ENCODE measurements around the gene PRKN. TPM values are rescaled to one million over a fixed set of nuclear protein-coding genes. Genes with fewer than 3 reads are reported as not detected.

The PRKN gene
- total and polyA plus RNA-seq, 5 experiments from 2014 or later = 2.2 to 5.6 (median 3.5) TPM

DNA sequence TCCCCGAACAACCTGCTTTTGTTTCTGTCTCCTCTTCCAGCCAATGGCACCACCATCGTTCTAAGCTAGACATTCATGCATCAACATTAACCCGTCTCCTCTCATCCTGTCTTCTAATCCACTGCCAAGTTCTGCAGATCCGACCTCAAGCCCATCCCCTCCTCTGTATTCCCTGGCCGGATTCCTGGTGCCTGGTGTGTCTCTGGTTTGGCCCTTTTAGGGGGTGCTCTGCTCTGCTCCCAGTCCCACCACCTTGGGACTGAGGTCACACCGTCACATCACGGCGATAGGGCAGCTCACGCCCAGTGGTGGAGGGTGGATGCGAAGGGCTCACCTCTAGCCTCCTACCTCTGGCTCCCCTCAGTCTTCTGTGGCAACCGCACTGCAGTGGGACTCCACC lies 1351.2 kb downstream of the PRKN start:
- H3K9me3 Mint-ChIP-seq = no peaks in the 10 kb centered on the region
- no peaks in the 10 kb centered on the region for H3K4me1 Mint-ChIP-seq
- DNase-seq (no peak), ATAC-seq (no peak)
- no peaks in the 10 kb centered on the region for H3K36me3 Mint-ChIP-seq
- no peak overlapping the region for H3K4me3 Mint-ChIP-seq
- peak overlapping the region in 2 of 10 donors; percentile 1 to 72 for H3K27ac Mint-ChIP-seq
- H3K27me3 Mint-ChIP-seq = peaks cover 0 to 2% (median 0%) of the 10 kb centered on the region in 5 donors
- POLR2A ChIA-PET = no interaction called here

DNA sequence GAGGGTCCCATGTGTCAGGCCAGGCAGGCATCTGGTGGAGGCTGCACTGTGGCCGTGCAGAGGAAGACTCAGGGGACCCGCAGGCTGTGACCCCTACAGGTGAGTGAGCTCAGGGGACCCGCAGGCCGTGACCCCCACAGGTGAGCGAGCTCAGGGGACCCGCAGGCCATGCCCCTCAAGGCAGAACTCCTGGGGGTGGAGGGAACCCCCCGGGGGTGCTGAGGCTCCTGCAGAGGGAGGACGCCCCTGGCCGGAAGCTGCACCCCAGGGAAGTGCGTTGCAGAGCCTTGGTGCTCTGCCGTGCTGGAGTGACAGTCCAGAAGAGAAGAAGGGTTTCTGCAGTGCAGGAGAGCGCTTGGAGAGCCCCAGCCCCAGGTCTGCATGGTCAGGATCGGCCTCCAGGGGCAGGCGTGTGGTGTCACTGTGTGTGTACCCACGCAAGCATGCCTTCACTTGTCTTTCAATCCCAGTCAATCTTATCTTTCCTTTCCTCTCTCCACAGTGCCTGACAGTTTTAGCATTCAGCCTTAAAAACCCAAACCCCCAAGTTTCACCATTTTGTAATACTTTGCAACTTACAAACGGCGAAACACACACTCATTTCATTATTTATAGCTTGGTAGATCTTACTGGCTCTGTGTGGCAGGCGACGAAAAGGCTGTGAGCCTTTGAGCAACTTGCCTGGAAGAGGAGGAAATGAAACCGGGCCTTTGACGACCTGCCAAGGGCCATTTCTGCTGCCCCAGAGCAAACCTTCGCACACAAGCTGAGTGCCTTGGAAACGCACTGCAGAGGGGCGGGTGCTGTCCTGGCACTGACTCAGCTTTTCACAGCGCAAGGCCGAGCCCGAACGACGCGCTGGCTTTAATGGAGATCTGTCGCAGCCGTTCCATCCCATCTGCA lies 1352.3 kb downstream of the PRKN start:
- peaks cover 0 to 1% (median 0%) of the 10 kb centered on the region in 4 donors for H3K4me1 Mint-ChIP-seq
- H3K27me3 Mint-ChIP-seq = peaks cover 0 to 2% (median 0%) of the 10 kb centered on the region in 5 donors
- ATAC-seq (no peak), DNase-seq (no peak)
- POLR2A ChIA-PET = no interaction called here
- H3K27ac Mint-ChIP-seq = no peak overlapping the region
- no peaks in the 10 kb centered on the region for H3K9me3 Mint-ChIP-seq
- no peak overlapping the region for H3K4me3 Mint-ChIP-seq
- H3K36me3 Mint-ChIP-seq = no peaks in the 10 kb centered on the region

DNA sequence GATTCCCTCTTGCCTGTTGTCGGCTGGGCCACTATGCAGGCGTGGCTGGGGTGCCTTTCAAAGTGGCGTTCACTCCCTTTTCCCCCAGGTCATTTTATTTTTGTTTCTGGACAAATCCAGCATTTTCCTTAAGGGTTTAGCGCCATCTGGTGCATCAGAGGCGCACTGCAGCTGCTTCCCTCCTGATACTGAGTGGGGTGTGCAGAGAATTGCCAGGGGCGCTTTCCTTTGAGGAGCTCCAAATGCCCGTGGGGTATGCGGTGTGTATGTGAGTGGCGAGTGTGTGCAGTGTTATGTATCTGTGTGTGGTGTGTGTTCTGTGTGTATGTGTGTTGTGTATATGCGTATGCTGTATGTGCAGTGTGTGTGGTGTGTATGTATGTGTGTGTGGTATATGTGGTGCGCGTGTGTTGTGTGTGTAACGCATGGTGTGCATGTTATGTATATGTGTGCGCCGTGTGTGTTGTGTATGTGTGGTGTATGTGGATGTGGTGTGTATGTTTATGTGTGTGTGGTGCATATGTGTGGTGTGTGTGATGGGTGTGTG lies 1353.6 kb downstream of the PRKN start:
- H3K27me3 Mint-ChIP-seq = peaks cover 0 to 2% (median 0%) of the 10 kb centered on the region in 5 donors
- POLR2A ChIA-PET = no interaction called here
- H3K4me3 Mint-ChIP-seq = no peak overlapping the region
- H3K4me1 Mint-ChIP-seq = peaks cover 0 to 1% (median 0%) of the 10 kb centered on the region in 4 donors
- no peaks in the 10 kb centered on the region for H3K9me3 Mint-ChIP-seq
- ATAC-seq (peak; percentile 39 to 61), DNase-seq (peak; percentile 16 to 67 (median 42))
- no peaks in the 10 kb centered on the region for H3K36me3 Mint-ChIP-seq
- no peak overlapping the region for H3K27ac Mint-ChIP-seq

DNA sequence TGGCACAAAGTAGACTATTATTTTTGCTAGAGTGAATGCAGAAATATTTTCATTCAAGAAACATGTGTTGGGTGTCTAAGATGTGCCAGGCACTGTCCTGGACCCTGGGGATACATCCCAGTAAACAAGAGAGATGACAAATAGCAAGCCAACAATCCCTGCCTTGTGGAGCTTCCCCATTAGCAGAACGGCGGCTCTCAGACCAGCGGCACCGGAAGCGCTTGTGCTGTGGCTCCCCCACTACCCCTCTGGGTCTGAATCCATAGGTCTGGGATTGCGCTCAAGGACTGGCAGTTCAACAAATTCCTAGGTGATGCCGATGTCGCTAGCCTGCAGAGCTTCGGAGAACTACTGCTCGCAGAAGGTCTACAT lies 1355.2 kb downstream of the PRKN start:
- H3K4me1 Mint-ChIP-seq = peaks cover 0 to 1% (median 0%) of the 10 kb centered on the region in 4 donors
- H3K4me3 Mint-ChIP-seq = no peak overlapping the region
- DNase-seq = no peak
- POLR2A ChIA-PET = no interaction called here
- no peaks in the 10 kb centered on the region for H3K9me3 Mint-ChIP-seq
- peaks cover 0 to 2% (median 0%) of the 10 kb centered on the region in 5 donors for H3K27me3 Mint-ChIP-seq
- no peaks in the 10 kb centered on the region for H3K36me3 Mint-ChIP-seq
- peak overlapping the region in 1 of 10 donors; percentile 22 for H3K27ac Mint-ChIP-seq
- ATAC-seq = no peak

- DNase-seq = peak; percentile 47 to 79 (median 63)
Measured at GRCh38 chr6:161370880-161371279, 1356.7 kb downstream of the PRKN start.

DNA sequence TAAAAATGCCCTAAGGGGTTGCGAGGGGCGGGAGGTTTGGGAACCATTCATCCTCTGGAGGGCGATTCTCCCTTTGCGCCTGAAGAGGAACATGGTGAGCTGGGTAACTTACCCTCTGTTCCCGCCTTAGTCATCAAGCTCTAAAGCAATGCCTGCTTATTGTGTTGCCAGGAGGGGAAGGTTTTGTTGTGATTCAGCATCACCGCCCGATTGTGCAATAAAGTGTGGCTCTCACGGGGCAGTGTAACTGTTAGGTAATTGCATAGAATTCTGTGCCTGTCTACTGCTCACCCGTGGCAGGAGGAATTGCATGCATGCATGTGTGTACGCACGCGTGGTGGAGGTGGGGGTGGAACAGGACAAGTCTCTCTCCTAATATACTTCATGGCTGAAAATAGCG lies 1358.2 kb downstream of the PRKN start:
- Mint-ChIP-seq H3K4me3 (no peak overlapping the region), H3K27me3 (no peaks in the 10 kb centered on the region), H3K4me1 (peaks cover 0 to 1% (median 0%) of the 10 kb centered on the region in 4 donors), H3K9me3 (peaks cover 0 to 6% (median 0%) of the 10 kb centered on the region in 9 donors), H3K36me3 (peaks cover 0 to 2% (median 0%) of the 10 kb centered on the region in 3 donors), H3K27ac (no peak overlapping the region)
- ATAC-seq (no peak), DNase-seq (no peak)
- POLR2A ChIA-PET = no interaction called here

More at GRCh38 chr6:161370880-161371279, 1356.7 kb downstream of the PRKN start:
- ATAC-seq = peak; percentile 87
- peaks cover 0 to 1% (median 0%) of the 10 kb centered on the region in 4 donors for H3K4me1 Mint-ChIP-seq
- H3K27me3 Mint-ChIP-seq = no peaks in the 10 kb centered on the region
- no peaks in the 10 kb centered on the region for H3K36me3 Mint-ChIP-seq
- no peak overlapping the region for H3K4me3 Mint-ChIP-seq
- no peaks in the 10 kb centered on the region for H3K9me3 Mint-ChIP-seq
- peak overlapping the region in 2 of 10 donors; percentile 7 to 41 for H3K27ac Mint-ChIP-seq
- POLR2A ChIA-PET = interaction anchor here (1.0 kb wide), 1 partner anchor 261 kb away, joined by 3 read pairs; no protein-coding TSS in a partner anchor

- no peak overlapping the region for H3K27ac Mint-ChIP-seq
- ATAC-seq (no peak), DNase-seq (no peak)
- H3K9me3 Mint-ChIP-seq = peaks cover 0 to 7% (median 1%) of the 10 kb centered on the region in 9 donors
- no peaks in the 10 kb centered on the region for H3K27me3 Mint-ChIP-seq
- H3K4me1 Mint-ChIP-seq = peaks cover 0 to 1% (median 0%) of the 10 kb centered on the region in 4 donors
- H3K4me3 Mint-ChIP-seq = no peak overlapping the region
- peaks cover under 1 to 2% (median 1%) of the 10 kb centered on the region in 3 donors for H3K36me3 Mint-ChIP-seq
- POLR2A ChIA-PET = no interaction called here
Measured at GRCh38 chr6:161368514-161368913, 1359.1 kb downstream of the PRKN start.

GRCh38 chr6:161367472-161367871 lies 1360.1 kb downstream of the PRKN start:
- Mint-ChIP-seq H3K36me3 (peaks cover 4 to 11% (median 6%) of the 10 kb centered on the region in 3 donors), H3K27ac (no peak overlapping the region), H3K4me1 (peaks cover 0 to 1% (median 0%) of the 10 kb centered on the region in 4 donors), H3K9me3 (peaks cover 0 to 11% (median 8%) of the 10 kb centered on the region in 9 donors), H3K4me3 (no peak overlapping the region), H3K27me3 (peaks cover 0 to 2% (median 0%) of the 10 kb centered on the region in 5 donors)
- POLR2A ChIA-PET = no interaction called here
- ATAC-seq (no peak), DNase-seq (no peak)

DNA sequence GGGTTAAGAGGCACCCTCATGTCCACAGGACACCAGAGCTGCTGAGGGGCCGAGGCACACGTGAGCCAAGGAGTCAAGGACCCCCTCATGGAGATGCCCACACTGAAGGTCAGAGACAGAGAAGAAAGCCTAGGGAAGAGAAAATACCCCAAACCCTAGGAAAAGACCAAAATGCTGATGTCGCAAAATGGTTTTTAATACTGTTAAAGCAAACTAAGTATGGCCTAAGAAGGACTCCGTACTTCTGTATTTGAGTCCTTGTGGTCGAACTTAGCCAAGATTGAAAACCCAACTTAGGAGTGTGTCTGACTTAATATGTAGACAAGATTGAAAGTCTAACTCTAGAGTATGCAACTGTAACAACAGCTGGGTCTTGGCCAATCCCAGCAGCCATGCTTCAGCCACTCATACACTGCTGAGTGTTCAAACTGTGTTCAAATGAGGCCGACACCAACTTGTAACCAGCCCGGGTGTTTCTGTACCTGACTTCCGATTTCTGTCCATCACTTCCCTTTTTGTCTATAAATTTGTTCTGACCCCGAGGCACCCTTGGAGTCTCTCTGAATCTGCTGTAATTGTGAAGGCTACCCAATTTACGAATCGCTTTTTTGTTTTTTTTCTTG lies 1361.2 kb downstream of the PRKN start:
- DNase-seq = no peak
- no peak for ATAC-seq
- Mint-ChIP-seq H3K27me3 (peaks cover 0 to 2% (median 0%) of the 10 kb centered on the region in 5 donors), H3K9me3 (peaks cover 0 to 15% (median 8%) of the 10 kb centered on the region in 9 donors), H3K36me3 (peaks cover 4 to 13% (median 8%) of the 10 kb centered on the region in 3 donors), H3K27ac (peak overlapping the region in 1 of 10 donors; percentile 33), H3K4me3 (no peak overlapping the region), H3K4me1 (peaks cover 0 to 1% (median 0%) of the 10 kb centered on the region in 4 donors)
- POLR2A ChIA-PET = no interaction called here

- Mint-ChIP-seq H3K9me3 (peaks cover 0 to 17% (median 9%) of the 10 kb centered on the region in 9 donors), H3K4me3 (no peak overlapping the region), H3K36me3 (peaks cover 4 to 17% (median 8%) of the 10 kb centered on the region in 3 donors), H3K27me3 (peaks cover 0 to 2% (median 0%) of the 10 kb centered on the region in 5 donors), H3K4me1 (no peaks in the 10 kb centered on the region), H3K27ac (peak overlapping the region in 1 of 10 donors; percentile 57)
- no peak for ATAC-seq
- POLR2A ChIA-PET = no interaction called here
- no peak for DNase-seq
Measured at GRCh38 chr6:161365633-161366032, 1361.9 kb downstream of the PRKN start.

DNA sequence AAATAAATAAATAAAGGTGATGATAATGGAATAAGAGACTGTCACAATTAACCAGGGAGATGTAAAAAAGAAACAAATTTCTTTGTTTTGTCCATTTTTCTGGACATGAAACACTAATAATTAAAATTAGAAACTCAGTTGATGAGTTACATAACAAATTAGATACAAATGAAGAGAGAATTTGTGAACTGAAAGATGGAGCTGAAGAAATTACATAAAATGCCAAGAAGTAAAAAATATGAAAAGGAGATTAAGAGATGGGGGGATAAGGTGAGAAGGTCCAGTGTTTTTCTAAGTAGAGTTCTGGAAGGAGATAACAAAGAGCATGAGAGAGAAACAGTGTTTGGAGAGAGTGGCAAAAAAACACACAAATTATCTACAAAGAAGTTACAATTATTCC lies 1364.3 kb downstream of the PRKN start:
- Mint-ChIP-seq H3K9me3 (peaks cover 0 to 17% (median 9%) of the 10 kb centered on the region in 9 donors), H3K4me3 (no peak overlapping the region), H3K27ac (no peak overlapping the region), H3K27me3 (peaks cover 0 to 2% (median 0%) of the 10 kb centered on the region in 5 donors), H3K36me3 (peaks cover 4 to 17% (median 16%) of the 10 kb centered on the region in 3 donors), H3K4me1 (no peaks in the 10 kb centered on the region)
- ATAC-seq (no peak), DNase-seq (no peak)
- POLR2A ChIA-PET = no interaction called here

DNA sequence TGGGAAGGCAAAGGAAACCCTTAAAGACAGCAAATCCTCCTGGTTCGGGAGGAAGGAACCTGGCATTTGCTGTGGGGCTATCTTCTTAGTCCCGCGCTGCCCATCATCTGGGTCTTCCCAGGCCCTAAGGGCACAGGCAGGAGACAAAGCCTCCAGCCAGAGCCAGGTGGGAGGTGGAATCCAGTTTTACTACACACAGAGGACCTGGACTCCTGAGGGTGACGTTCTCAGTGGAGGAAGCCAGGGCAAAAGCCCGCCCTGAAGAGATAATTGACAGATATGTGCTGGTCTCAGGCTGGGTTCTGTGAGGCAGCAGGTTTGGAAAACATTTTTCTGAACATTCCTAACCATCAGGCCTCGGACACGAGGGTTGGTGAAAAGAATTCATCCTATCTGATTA lies 1365.3 kb downstream of the PRKN start:
- peaks cover 0 to 17% (median 9%) of the 10 kb centered on the region in 9 donors for H3K9me3 Mint-ChIP-seq

More for the DNA sequence above, 1365.3 kb downstream of the PRKN start:
- H3K4me3 Mint-ChIP-seq = no peak overlapping the region
- no peak for DNase-seq
- H3K27me3 Mint-ChIP-seq = peaks cover 0 to 2% (median 0%) of the 10 kb centered on the region in 5 donors
- POLR2A ChIA-PET = interaction anchor here (0.6 kb wide), 1 partner anchor 33 kb away, joined by 3 read pairs; no protein-coding TSS in a partner anchor
- H3K27ac Mint-ChIP-seq = no peak overlapping the region
- H3K36me3 Mint-ChIP-seq = peaks cover 4 to 17% (median 16%) of the 10 kb centered on the region in 3 donors
- no peak for ATAC-seq
- no peaks in the 10 kb centered on the region for H3K4me1 Mint-ChIP-seq

Measured in naive thymus-derived CD8-positive, alpha-beta T cell (primary cell).